HEK293T (cell line): ENCODE data around the gene ZNF236.

ENCODE experiments used
- ARNT ChIP-seq: fragments of 450-650 bp; IDR thresholded peaks from 2 replicates; pipeline ENCODE4 v1.6.1; 2017; ENCODE audit warnings: mild to moderate bottlenecking
- BHLHE40 ChIP-seq: fragments of 450-650 bp; IDR thresholded peaks from 2 replicates; pipeline ENCODE4 v1.6.1; 2016; ENCODE audit warnings: mild to moderate bottlenecking, moderate library complexity, borderline replicate concordance
- ELF4 ChIP-seq: fragments of 450-650 bp; IDR thresholded peaks from 2 replicates; pipeline ENCODE4 v1.6.1; 2017; ENCODE audit warnings: antibody characterized with exemption
- FOXA1 ChIP-seq: fragments of 450-650 bp; IDR thresholded peaks from 2 replicates; pipeline ENCODE4 v1.6.1; 2016; ENCODE audit warnings: mild to moderate bottlenecking
- FOXK2 ChIP-seq: fragments of 450-650 bp; IDR thresholded peaks from 2 replicates; pipeline ENCODE4 v1.6.1; 2016; ENCODE audit warnings: mild to moderate bottlenecking
- FOXM1 ChIP-seq: fragments of 450-650 bp; IDR thresholded peaks from 2 replicates; pipeline ENCODE4 v1.6.1; 2017; ENCODE audit warnings: mild to moderate bottlenecking, borderline replicate concordance
- HDGF ChIP-seq: fragments of 450-650 bp; IDR thresholded peaks from 2 replicates; pipeline ENCODE4 v1.6.1; 2017; ENCODE audit warnings: antibody characterized with exemption, borderline replicate concordance
- L3MBTL2 ChIP-seq: fragments of 450-650 bp; conservative IDR thresholded peaks from 2 replicates; pipeline ENCODE4 v1.6.1; 2016; ENCODE audit warnings: mild to moderate bottlenecking
- NFRKB ChIP-seq: fragments of 450-650 bp; IDR thresholded peaks from 2 replicates; pipeline ENCODE4 v1.6.1; 2016; ENCODE audit warnings: mild to moderate bottlenecking, moderate library complexity
- PKNOX1 ChIP-seq: fragments of 450-650 bp; IDR thresholded peaks from 2 replicates; pipeline ENCODE4 v1.6.1; 2016
- SP1 ChIP-seq: fragments of 450-650 bp; IDR thresholded peaks from 2 replicates; pipeline ENCODE4 v1.6.1; 2017
- TARDBP ChIP-seq: fragments of 450-650 bp; IDR thresholded peaks from 2 replicates; pipeline ENCODE4 v1.6.1; 2016
- ZNF384 ChIP-seq: fragments of 450-650 bp; IDR thresholded peaks from 2 replicates; pipeline ENCODE4 v1.6.1; 2016

GRCh38 chr18:76834379-76834778 lies 12.0 kb downstream of the ZNF236 start:
- TF ChIP-seq ARNT (no peak), ZNF384 (no peak), TARDBP (no peak), FOXM1 (no peak), PKNOX1 (no peak), SP1 (no peak), ELF4 (no peak), BHLHE40 (no peak), HDGF (no peak), FOXK2 (no peak), L3MBTL2 (no peak), NFRKB (no peak), FOXA1 (no peak)
